RWPE2 (cell line): Measurements from ENCODE around the gene DGKQ.

ENCODE experiments used
- ATAC-seq: fragments of 200-7000 bp; cut with Tn5 transposase; 3 replicates; pipeline ENCODE4 v1.9.1; 2021; ENCODE audit warnings: low read depth
- DNase-seq: peaks from one replicate; pipeline ENCODE4 v3.0.0-alpha.2; 2020; ENCODE audit warnings: low spot score
- H3K27ac ChIP-seq: fragments of 450-650 bp; 2 replicates; pipeline ENCODE4 v1.5.1; 2017; ENCODE audit warnings: mild to moderate bottlenecking; ENCODE audit not compliant: poor library complexity, severe bottlenecking
- H3K27me3 ChIP-seq: fragments of 250-450 bp; sonication (Bioruptor Pico); 2 replicates; pipeline ENCODE4 v1.5.1; 2021; ENCODE audit warnings: mild to moderate bottlenecking, moderate library complexity; ENCODE audit not compliant: insufficient read depth, poor library complexity, severe bottlenecking
- H3K36me3 ChIP-seq: fragments of 250-450 bp; sonication (Bioruptor Pico); 2 replicates; pipeline ENCODE4 v1.5.1; 2020; ENCODE audit warnings: low read depth, mild to moderate bottlenecking, moderate library complexity
- H3K4me1 ChIP-seq: fragments of 250-450 bp; sonication (Bioruptor Pico); 2 replicates; pipeline ENCODE4 v1.5.1; 2021; ENCODE audit warnings: mild to moderate bottlenecking, moderate library complexity; ENCODE audit not compliant: insufficient read depth, poor library complexity, severe bottlenecking
- H3K4me3 ChIP-seq: fragments of 250-450 bp; sonication (Bioruptor Pico); 2 replicates; pipeline ENCODE4 v1.5.1; 2021; ENCODE audit warnings: mild to moderate bottlenecking, moderate library complexity; ENCODE audit not compliant: severe bottlenecking
- H3K9me3 ChIP-seq: fragments of 250-450 bp; sonication (Bioruptor Pico); 2 replicates; pipeline ENCODE4 v1.5.1; 2021; ENCODE audit warnings: mild to moderate bottlenecking, moderate library complexity; ENCODE audit not compliant: severe bottlenecking
- CTCF ChIP-seq: fragments of 450-650 bp; IDR thresholded peaks from one replicate; pipeline ENCODE4 v1.5.1; 2017; ENCODE audit warnings: mild to moderate bottlenecking, moderate library complexity; ENCODE audit not compliant: poor library complexity, severe bottlenecking

DGKQ gene

DNA sequence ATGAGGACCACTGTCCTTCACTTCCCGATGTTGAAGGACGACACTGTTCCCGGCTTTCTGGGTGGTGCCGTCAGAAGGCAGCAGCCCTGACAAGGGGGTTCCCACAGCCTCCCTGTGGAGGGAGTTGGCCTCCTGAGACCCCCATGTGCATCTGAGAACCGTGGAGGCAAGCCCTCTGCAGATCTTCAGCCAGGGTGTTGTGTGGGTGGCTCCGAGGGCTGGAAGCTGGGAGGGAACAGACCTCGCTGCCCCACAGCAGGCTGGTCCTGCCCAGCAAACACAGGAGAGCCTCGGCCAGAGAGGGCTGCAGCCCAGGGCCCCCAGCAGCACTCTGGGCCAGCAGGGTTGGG is 16.2 kb downstream of the DGKQ start:
- peaks cover 2% of the 10 kb centered on the region; the same call in 1 of the 2 replicates for H3K36me3 ChIP-seq
- H3K9me3 ChIP-seq: no peaks in the 10 kb centered on the region
- no peaks in the 10 kb centered on the region for H3K27me3 ChIP-seq
- ATAC-seq (no peak), DNase-seq (no peak)
- TF ChIP-seq CTCF: no peak
- H3K4me3 ChIP-seq: no peak overlapping the region
- no peaks in the 10 kb centered on the region for H3K4me1 ChIP-seq
- no peak overlapping the region for H3K27ac ChIP-seq

GRCh38 chr4:956531-957230 is 16.7 kb downstream of the DGKQ start:
- H3K4me1 ChIP-seq: no peaks in the 10 kb centered on the region
- no peaks in the 10 kb centered on the region for H3K27me3 ChIP-seq
- H3K36me3 ChIP-seq: no peaks in the 10 kb centered on the region
- no peaks in the 10 kb centered on the region for H3K9me3 ChIP-seq
- DNase-seq (no peak), ATAC-seq (no peak)
- no peak overlapping the region for H3K27ac ChIP-seq
- H3K4me3 ChIP-seq: no peak overlapping the region
- TF ChIP-seq CTCF: no peak

DNA sequence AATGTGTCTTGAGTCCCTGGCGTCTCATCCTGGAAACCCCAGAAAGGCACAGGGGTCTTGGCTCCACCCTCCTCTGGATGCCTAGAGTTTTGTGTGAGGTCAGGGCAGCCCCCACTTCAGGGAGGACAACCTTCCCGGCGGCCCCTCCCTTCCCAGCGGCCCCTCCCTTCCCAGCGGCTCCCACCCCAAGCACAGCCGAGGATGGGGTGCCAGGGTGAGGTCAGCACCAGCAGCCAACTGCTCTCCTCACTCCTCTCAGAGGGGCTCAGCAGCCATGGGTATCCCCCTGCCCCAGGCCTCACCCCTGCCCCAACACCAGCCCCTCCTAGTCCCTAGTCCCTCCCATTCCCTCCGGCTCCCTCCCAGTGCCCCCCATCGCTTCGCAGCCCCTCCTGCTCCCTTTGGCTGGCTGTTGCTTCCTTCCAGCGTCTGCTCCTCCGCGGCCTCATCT is 17.4 kb downstream of the DGKQ start:
- no peak for TF ChIP-seq CTCF

GRCh38 chr4:955161-955921 is 18.0 kb downstream of the DGKQ start:
- H3K27me3 ChIP-seq: no peaks in the 10 kb centered on the region
- H3K9me3 ChIP-seq: no peaks in the 10 kb centered on the region
- H3K27ac ChIP-seq: no peak overlapping the region
- TF ChIP-seq CTCF: no peak
- DNase-seq (no peak), ATAC-seq (no peak)
- no peaks in the 10 kb centered on the region for H3K4me1 ChIP-seq
- H3K4me3 ChIP-seq: no peak overlapping the region
- H3K36me3 ChIP-seq: no peaks in the 10 kb centered on the region

More for the DNA sequence above, 17.4 kb downstream of the DGKQ start:
- H3K36me3 ChIP-seq: no peaks in the 10 kb centered on the region
- no peaks in the 10 kb centered on the region for H3K27me3 ChIP-seq
- H3K4me3 ChIP-seq: no peak overlapping the region
- no peak for ATAC-seq
- peak; percentile 52 for DNase-seq
- no peak overlapping the region for H3K27ac ChIP-seq
- H3K9me3 ChIP-seq: no peaks in the 10 kb centered on the region
- no peaks in the 10 kb centered on the region for H3K4me1 ChIP-seq
